ENCODE data around the gene ADGRA3. TPM values are rescaled to one million over a fixed set of nuclear protein-coding genes. Genes with fewer than 3 reads are reported as not detected.

ADGRA3 gene
- total RNA-seq, 1 experiment from 2014 or later, result 56.5 TPM

DNA sequence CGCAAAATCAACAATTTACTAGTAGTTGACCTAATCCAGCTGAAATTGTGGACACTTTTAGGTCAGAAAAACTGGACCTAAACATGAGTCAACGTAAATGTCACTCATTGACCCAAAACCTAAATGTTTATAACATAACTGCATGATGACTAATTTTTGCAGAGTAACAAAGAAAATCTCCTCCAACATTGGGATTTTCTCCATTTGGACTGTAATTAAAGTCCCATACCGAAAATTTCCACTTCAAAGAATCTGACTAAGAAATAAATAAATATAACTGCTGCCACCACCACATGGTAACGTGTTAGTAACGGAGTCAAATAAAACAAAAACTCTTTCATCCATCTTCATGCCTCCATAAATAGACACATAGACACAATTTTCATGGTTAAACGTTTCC lies 1.9 kb downstream of the ADGRA3 start:
- no peak overlapping the region for H3K27ac ChIP-seq (ENCODE audit: insufficient read length, low read depth, low read length)
- Mint-ChIP-seq H3K9me3 (peaks cover 4 to 7% of the 10 kb centered on the region in 2 experiments; a peak in 3 of 5 replicates), H3K36me3 (ENCODE audit: insufficient read depth in 1 of 3, low read depth in 3 of 3) (peaks cover 6 to 26% (median 9%) of the 10 kb centered on the region in 3 experiments)

More for the DNA sequence above, 1.9 kb downstream of the ADGRA3 start:
- Histone ChIP-seq H3K79me2 (ENCODE audit: insufficient read depth, low read length) (peaks cover 36% of the 10 kb centered on the region; the same call in 1 of the 2 replicates), H2BK20ac (ENCODE audit: low read depth, low read length, poor library complexity, severe bottlenecking) (no peak overlapping the region), H3K23ac (ENCODE audit: insufficient read length, low read depth, low read length) (no peak overlapping the region), H3K4ac (ENCODE audit: low read depth, low read length) (no peak overlapping the region), H2BK5ac (ENCODE audit: insufficient read length, low read length) (no peak overlapping the region), H3K27me3 (ENCODE audit: insufficient read depth, low read length) (no peaks in the 10 kb centered on the region), H3K9ac (ENCODE audit: extremely low read depth, insufficient read length, low read length) (no peak overlapping the region), H3T11ph (ENCODE audit: low read length) (no peak overlapping the region), H2BK120ac (ENCODE audit: low read depth, low read length, poor library complexity, severe bottlenecking) (no peak overlapping the region), H3K56ac (ENCODE audit: insufficient read length, low read depth, low read length) (no peak overlapping the region), H3K23me2 (ENCODE audit: insufficient read length, low read depth, low read length, poor library complexity, severe bottlenecking) (peaks cover 7% of the 10 kb centered on the region), H2BK12ac (ENCODE audit: insufficient read length, low read depth, low read length) (no peak overlapping the region), H3K4me1 (ENCODE audit: insufficient read depth, low read length) (0 out of 2 replicates have a peak, but pooled peaks cover 8% of the 10 kb centered on the region), H4K5ac (ENCODE audit: insufficient read length, low read depth, low read length) (no peak overlapping the region), H3K9me3 (ENCODE audit: control insufficient read depth, low read depth, low read length) (no peaks in the 10 kb centered on the region), H2BK15ac (ENCODE audit: low read depth, low read length) (no peak overlapping the region), H4K8ac (replicated peaks; ENCODE audit: insufficient read length, low read depth, low read length) (no peak overlapping the region), H4K20me1 (ENCODE audit: control insufficient read depth, insufficient read depth, insufficient read length) (no peaks in the 10 kb centered on the region), H3K79me1 (ENCODE audit: insufficient read depth, low read depth, low read length, poor library complexity, severe bottlenecking) (peaks cover 2% of the 10 kb centered on the region), H2AK5ac (ENCODE audit: insufficient read length, low read length) (no peak overlapping the region), H3K18ac (ENCODE audit: insufficient read length, low read depth, low read length) (no peak overlapping the region), H2AFZ (ENCODE audit: low read length) (no peak overlapping the region), H4K91ac (ENCODE audit: insufficient read length, low read depth, low read length) (no peak overlapping the region), H3K4me2 (ENCODE audit: insufficient read depth, insufficient read length, low read length) (peak overlapping the region; percentile 52), H3K14ac (ENCODE audit: insufficient read depth, low read length) (no peak overlapping the region)
- Mint-ChIP-seq H3K4me1 (peaks cover 35 to 39% of the 10 kb centered on the region in 2 experiments), H3K4me3 (peak overlapping the region; percentile 97 to 99), H3K27me3 (ENCODE audit: low read depth) (peaks cover 9% of the 10 kb centered on the region), H3K27ac (no peak overlapping the region; a peak in 1 of 7 replicates)
- TF ChIP-seq, protein P1, sequence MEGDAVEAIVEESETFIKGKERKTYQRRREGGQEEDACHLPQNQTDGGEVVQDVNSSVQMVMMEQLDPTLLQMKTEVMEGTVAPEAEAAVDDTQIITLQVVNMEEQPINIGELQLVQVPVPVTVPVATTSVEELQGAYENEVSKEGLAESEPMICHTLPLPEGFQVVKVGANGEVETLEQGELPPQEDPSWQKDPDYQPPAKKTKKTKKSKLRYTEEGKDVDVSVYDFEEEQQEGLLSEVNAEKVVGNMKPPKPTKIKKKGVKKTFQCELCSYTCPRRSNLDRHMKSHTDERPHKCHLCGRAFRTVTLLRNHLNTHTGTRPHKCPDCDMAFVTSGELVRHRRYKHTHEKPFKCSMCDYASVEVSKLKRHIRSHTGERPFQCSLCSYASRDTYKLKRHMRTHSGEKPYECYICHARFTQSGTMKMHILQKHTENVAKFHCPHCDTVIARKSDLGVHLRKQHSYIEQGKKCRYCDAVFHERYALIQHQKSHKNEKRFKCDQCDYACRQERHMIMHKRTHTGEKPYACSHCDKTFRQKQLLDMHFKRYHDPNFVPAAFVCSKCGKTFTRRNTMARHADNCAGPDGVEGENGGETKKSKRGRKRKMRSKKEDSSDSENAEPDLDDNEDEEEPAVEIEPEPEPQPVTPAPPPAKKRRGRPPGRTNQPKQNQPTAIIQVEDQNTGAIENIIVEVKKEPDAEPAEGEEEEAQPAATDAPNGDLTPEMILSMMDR (conservative IDR thresholded peaks at IDR 0.05), result no peak
- no CpG with 5 or more reads among the region's 6 CpGs for WGBS (ENCODE audit: extremely low coverage, insufficient read length, low lambda C conversion rate)
- DNase-seq, result no peak

Measured in H9 (cell line).